CD4-positive, alpha-beta T cell (primary cell): ENCODE data around the gene SLC37A1. TPM values are rescaled to one million over a fixed set of nuclear protein-coding genes. Genes with fewer than 3 reads are reported as not detected.

Experiments
- ATAC-seq: fragments of 200-7000 bp; cut with Tn5 transposase; one replicate; pipeline ENCODE4 v1.10.0; 2022; ENCODE audit warnings: mild to moderate bottlenecking; ENCODE audit not compliant: poor library complexity
- CTCF ChIA-PET: fragments of 350-600 bp; sonication (Branson Sonifier 250); formaldehyde crosslinking; loops from one replicate; lab custom pipeline; 2021; ENCODE audit warnings: antibody characterized with exemption, inconsistent platforms; lab: Charles Lee
- POLR2A ChIA-PET: fragments of 350-600 bp; sonication (Branson Sonifier 250); formaldehyde crosslinking; loops from one replicate; lab custom pipeline; 2021; ENCODE audit warnings: antibody characterized with exemption, inconsistent platforms; lab: Charles Lee
- DNase-seq, 14 experiments: peaks; one replicate each; pipeline ENCODE4 v3.0.0-alpha.2; 2013 to 2020; ENCODE audit warnings: mixed read lengths in 2 of 14
- H3K27ac ChIP-seq, 2 donors: one replicate each; pipeline versions ENCODE4 v1.5.1 to v1.7.0; 2013; ENCODE audit warnings: low read length in 2 of 2, low read depth in 1 of 2, mild to moderate bottlenecking in 1 of 2
- H3K27me3 ChIP-seq, 2 experiments: 1 replicate in 1 of 2; 2 replicates in 1 of 2; pipeline versions ENCODE4 v1.6.1 to v1.7.0; 2013; ENCODE audit warnings: low read length in 2 of 2, control low read depth in 1 of 2, mild to moderate bottlenecking in 1 of 2, moderate library complexity in 1 of 2; ENCODE audit not compliant: insufficient read depth in 2 of 2, control insufficient read depth in 1 of 2
- H3K36me3 ChIP-seq: one replicate; pipeline ENCODE4 v1.6.1; 2013; ENCODE audit warnings: low read length, control low read depth; ENCODE audit not compliant: insufficient read depth
- H3K4me1 ChIP-seq: one replicate; pipeline ENCODE4 v1.6.1; 2013; ENCODE audit warnings: low read length, control low read depth; ENCODE audit not compliant: insufficient read depth
- H3K4me3 ChIP-seq: one replicate; pipeline ENCODE4 v1.5.1; 2013; ENCODE audit warnings: mild to moderate bottlenecking, low read length, moderate library complexity
- H3K9me3 ChIP-seq, 2 experiments: 1 replicate in 1 of 2; 2 replicates in 1 of 2; pipeline versions ENCODE4 v1.6.1 to v1.7.0; 2013; ENCODE audit warnings: low read length in 2 of 2, mild to moderate bottlenecking in 2 of 2, control low read depth in 1 of 2, moderate library complexity in 1 of 2; ENCODE audit not compliant: control insufficient read depth in 1 of 2, insufficient read depth in 1 of 2
- H3K27ac Mint-ChIP-seq: one replicate; pipeline ENCODE4 v1.8.0; 2020; ENCODE audit warnings: mixed read lengths
- H3K27me3 Mint-ChIP-seq: one replicate; pipeline ENCODE4 v1.8.0; 2021; ENCODE audit warnings: mixed read lengths
- H3K36me3 Mint-ChIP-seq: one replicate; pipeline ENCODE4 v1.8.0; 2021; ENCODE audit warnings: low read depth, mixed read lengths
- H3K4me1 Mint-ChIP-seq: one replicate; pipeline ENCODE4 v1.8.0; 2021; ENCODE audit warnings: low read depth, mixed read lengths
- H3K4me3 Mint-ChIP-seq: one replicate; pipeline ENCODE4 v1.8.0; 2020; ENCODE audit warnings: mild to moderate bottlenecking, mixed read lengths
- H3K9me3 Mint-ChIP-seq: one replicate; pipeline ENCODE4 v1.8.0; 2020; ENCODE audit warnings: mixed read lengths
- CTCF ChIP-seq: fragments of 200-600 bp; IDR thresholded peaks from one replicate; pipeline ENCODE4 v1.8.0; 2022; ENCODE audit warnings: antibody characterized with exemption, mild to moderate bottlenecking
- intact Hi-C, 2 experiments: fragments of 100-400 bp; cut with DNase I in 1 of 2; cut with micrococcal nuclease in 1 of 2; formaldehyde crosslinking; loops; one replicate each; pipeline versions ENCODE4 v1.15.1 to v1.9.0; 2023 to 2025; cut with DNase I, micrococcal nuclease
- total RNA-seq, 174 experiments: library from RNA in 2 of 174; stranded (reverse) in 2 of 174; gene quantifications; one replicate each; pipeline ENCODE4 v1.2.3 and lab custom pipeline; 2021 to 2026

SLC37A1 gene
- total RNA-seq, 2 experiments from 2014 or later, result 16.4 to 16.7 TPM

GRCh38 chr21:42471206-42471605 is 42.4 kb upstream of the SLC37A1 start:
- ChIA-PET POLR2A (no interaction called here), CTCF (no interaction called here)

GRCh38 chr21:42471716-42472330 is 41.8 kb upstream of the SLC37A1 start:
- H3K4me1 ChIP-seq, result peaks cover 4% of the 10 kb centered on the region
- TF ChIP-seq CTCF, result no peak
- CTCF ChIA-PET, result no interaction called here
- Mint-ChIP-seq H3K27ac (no peak overlapping the region), H3K36me3 (no peaks in the 10 kb centered on the region), H3K27me3 (no peaks in the 10 kb centered on the region), H3K9me3 (no peaks in the 10 kb centered on the region), H3K4me1 (peaks cover 9% of the 10 kb centered on the region), H3K4me3 (no peak overlapping the region)
- H3K36me3 ChIP-seq, result no peaks in the 10 kb centered on the region
- peak in 1 of 14 experiments; percentile 16 for DNase-seq
- no peak overlapping the region for H3K4me3 ChIP-seq
- POLR2A ChIA-PET, result no interaction called here
- H3K27ac ChIP-seq, result no peak overlapping the region
- no peaks in the 10 kb centered on the region for H3K27me3 ChIP-seq
- intact Hi-C loops, result no loop called here
- ATAC-seq, result no peak
- no peaks in the 10 kb centered on the region for H3K9me3 ChIP-seq

More at GRCh38 chr21:42471206-42471605, 42.4 kb upstream of the SLC37A1 start:
- H3K27me3 Mint-ChIP-seq, result no peaks in the 10 kb centered on the region
- no peaks in the 10 kb centered on the region for H3K36me3 Mint-ChIP-seq
- intact Hi-C loops, result no loop called here
- Histone ChIP-seq H3K4me3 (no peak overlapping the region), H3K4me1 (peaks cover 4% of the 10 kb centered on the region), H3K36me3 (no peaks in the 10 kb centered on the region), H3K27me3 (no peaks in the 10 kb centered on the region), H3K27ac (no peak overlapping the region), H3K9me3 (no peaks in the 10 kb centered on the region)
- DNase-seq, result peak in 1 of 14 experiments; percentile 28
- H3K4me3 Mint-ChIP-seq, result no peak overlapping the region
- no peak for TF ChIP-seq CTCF
- no peak for ATAC-seq
- H3K9me3 Mint-ChIP-seq, result no peaks in the 10 kb centered on the region
- H3K27ac Mint-ChIP-seq, result no peak overlapping the region
- peaks cover 12% of the 10 kb centered on the region for H3K4me1 Mint-ChIP-seq

GRCh38 chr21:42472521-42472920 is 41.1 kb upstream of the SLC37A1 start:
- no peak overlapping the region for H3K27ac Mint-ChIP-seq
- ATAC-seq (no peak), DNase-seq (no peak)
- POLR2A ChIA-PET, result no interaction called here
- Histone ChIP-seq H3K27ac (no peak overlapping the region), H3K4me3 (no peak overlapping the region), H3K4me1 (no peaks in the 10 kb centered on the region), H3K27me3 (no peaks in the 10 kb centered on the region), H3K9me3 (no peaks in the 10 kb centered on the region), H3K36me3 (no peaks in the 10 kb centered on the region)
- no peaks in the 10 kb centered on the region for H3K36me3 Mint-ChIP-seq
- H3K4me1 Mint-ChIP-seq, result peaks cover 2% of the 10 kb centered on the region
- H3K27me3 Mint-ChIP-seq, result no peaks in the 10 kb centered on the region
- intact Hi-C loops, result no loop called here
- no peak overlapping the region for H3K4me3 Mint-ChIP-seq
- no peak for TF ChIP-seq CTCF
- H3K9me3 Mint-ChIP-seq, result no peaks in the 10 kb centered on the region
- CTCF ChIA-PET, result no interaction called here
